ENCODE measurements around the gene RSPO1. TPM values are rescaled to one million over a fixed set of nuclear protein-coding genes. Genes with fewer than 3 reads are reported as not detected.

Gene RSPO1
- total and polyA plus RNA-seq, 4 donors, result 0.06 to 0.14 (median 0.08) TPM; not detected in 1

- H3K4me1 ChIP-seq (ENCODE audit: control insufficient read depth in 4 of 4, insufficient read depth in 4 of 4, low read length in 3 of 4), result peaks cover 0 to 3% (median 1%) of the 10 kb centered on the region in 4 donors
- no peak overlapping the region for H3K4me3 ChIP-seq (ENCODE audit: low read depth in 1 of 3, low read length in 3 of 3)
- H3K27me3 ChIP-seq (ENCODE audit: control insufficient read depth in 4 of 4, insufficient read depth in 4 of 4, low read length in 3 of 4), result no peaks in the 10 kb centered on the region
- H3K27ac ChIP-seq (ENCODE audit: low read depth in 1 of 2, low read length in 2 of 2), result no peak overlapping the region
- no peaks in the 10 kb centered on the region for H3K9me3 ChIP-seq (ENCODE audit: control insufficient read depth in 4 of 4, low read length in 3 of 4)
- H3K36me3 ChIP-seq (ENCODE audit: control insufficient read depth in 4 of 4, insufficient read depth in 3 of 4, low read depth in 1 of 4, low read length in 3 of 4), result no peaks in the 10 kb centered on the region
- TF ChIP-seq ZBTB33 (IDR thresholded peaks at IDR 0.05) (no peak), EGR1 (IDR thresholded peaks at IDR 0.05; ENCODE audit: low read depth in 2 of 2) (no peak), HNF4A (conservative IDR thresholded peaks at IDR 0.05) (no peak), NR2F2 (IDR thresholded peaks at IDR 0.05) (no peak), GABPA (IDR thresholded peaks at IDR 0.05 in 1 of 2, conservative IDR thresholded peaks at IDR 0.05 in 1 of 2) (no peak), YY1 (IDR thresholded peaks at IDR 0.05) (no peak), FOXA2 (IDR thresholded peaks at IDR 0.05) (no peak), FOXA1 (IDR thresholded peaks at IDR 0.05) (no peak), TAF1 (conservative IDR thresholded peaks at IDR 0.05) (no peak), ATF3 (IDR thresholded peaks at IDR 0.05) (no peak)
- TF ChIP-seq, protein P1, sequence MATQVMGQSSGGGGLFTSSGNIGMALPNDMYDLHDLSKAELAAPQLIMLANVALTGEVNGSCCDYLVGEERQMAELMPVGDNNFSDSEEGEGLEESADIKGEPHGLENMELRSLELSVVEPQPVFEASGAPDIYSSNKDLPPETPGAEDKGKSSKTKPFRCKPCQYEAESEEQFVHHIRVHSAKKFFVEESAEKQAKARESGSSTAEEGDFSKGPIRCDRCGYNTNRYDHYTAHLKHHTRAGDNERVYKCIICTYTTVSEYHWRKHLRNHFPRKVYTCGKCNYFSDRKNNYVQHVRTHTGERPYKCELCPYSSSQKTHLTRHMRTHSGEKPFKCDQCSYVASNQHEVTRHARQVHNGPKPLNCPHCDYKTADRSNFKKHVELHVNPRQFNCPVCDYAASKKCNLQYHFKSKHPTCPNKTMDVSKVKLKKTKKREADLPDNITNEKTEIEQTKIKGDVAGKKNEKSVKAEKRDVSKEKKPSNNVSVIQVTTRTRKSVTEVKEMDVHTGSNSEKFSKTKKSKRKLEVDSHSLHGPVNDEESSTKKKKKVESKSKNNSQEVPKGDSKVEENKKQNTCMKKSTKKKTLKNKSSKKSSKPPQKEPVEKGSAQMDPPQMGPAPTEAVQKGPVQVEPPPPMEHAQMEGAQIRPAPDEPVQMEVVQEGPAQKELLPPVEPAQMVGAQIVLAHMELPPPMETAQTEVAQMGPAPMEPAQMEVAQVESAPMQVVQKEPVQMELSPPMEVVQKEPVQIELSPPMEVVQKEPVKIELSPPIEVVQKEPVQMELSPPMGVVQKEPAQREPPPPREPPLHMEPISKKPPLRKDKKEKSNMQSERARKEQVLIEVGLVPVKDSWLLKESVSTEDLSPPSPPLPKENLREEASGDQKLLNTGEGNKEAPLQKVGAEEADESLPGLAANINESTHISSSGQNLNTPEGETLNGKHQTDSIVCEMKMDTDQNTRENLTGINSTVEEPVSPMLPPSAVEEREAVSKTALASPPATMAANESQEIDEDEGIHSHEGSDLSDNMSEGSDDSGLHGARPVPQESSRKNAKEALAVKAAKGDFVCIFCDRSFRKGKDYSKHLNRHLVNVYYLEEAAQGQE (IDR thresholded peaks at IDR 0.05), result no peak
- no peak for DNase-seq (ENCODE audit: low spot score)
- H3K9ac ChIP-seq (ENCODE audit: low read depth in 1 of 2, low read length in 2 of 2), result no peak overlapping the region
- 76% methylated on average over 12 of the region's 12 CpGs for WGBS
These were observed 29.5 kb downstream of the RSPO1 start for GRCh38 chr1:37605061-37605650.

- no peaks in the 10 kb centered on the region for H3K9me3 ChIP-seq (ENCODE audit: control insufficient read depth in 4 of 4, low read length in 3 of 4)
- peaks cover 0 to 3% (median 1%) of the 10 kb centered on the region in 4 donors for H3K4me1 ChIP-seq (ENCODE audit: control insufficient read depth in 4 of 4, insufficient read depth in 4 of 4, low read length in 3 of 4)
- H3K36me3 ChIP-seq (ENCODE audit: control insufficient read depth in 4 of 4, insufficient read depth in 3 of 4, low read depth in 1 of 4, low read length in 3 of 4), result no peaks in the 10 kb centered on the region
- H3K9ac ChIP-seq (ENCODE audit: low read depth in 1 of 2, low read length in 2 of 2), result no peak overlapping the region
- H3K27ac ChIP-seq (ENCODE audit: low read depth in 1 of 2, low read length in 2 of 2), result no peak overlapping the region
- 33% methylated on average over 8 of the region's 8 CpGs for WGBS
- no peaks in the 10 kb centered on the region for H3K27me3 ChIP-seq (ENCODE audit: control insufficient read depth in 4 of 4, insufficient read depth in 4 of 4, low read length in 3 of 4)
- H3K4me3 ChIP-seq (ENCODE audit: low read depth in 1 of 3, low read length in 3 of 3), result no peak overlapping the region
- no peak for DNase-seq (ENCODE audit: low spot score)
- TF ChIP-seq HNF4A (conservative IDR thresholded peaks at IDR 0.05), result no peak
- TF ChIP-seq, protein P1 (IDR thresholded peaks at IDR 0.05), result no peak
- TF ChIP-seq EGR1 (IDR thresholded peaks at IDR 0.05; ENCODE audit: low read depth in 2 of 2), result no peak
- no peak for TF ChIP-seq MAX (IDR thresholded peaks at IDR 0.05)
- no peak for TF ChIP-seq YY1 (IDR thresholded peaks at IDR 0.05)
- TF ChIP-seq RAD21 (IDR thresholded peaks at IDR 0.05), result peak; percentile 67 to 79
- TF ChIP-seq, protein P2, sequence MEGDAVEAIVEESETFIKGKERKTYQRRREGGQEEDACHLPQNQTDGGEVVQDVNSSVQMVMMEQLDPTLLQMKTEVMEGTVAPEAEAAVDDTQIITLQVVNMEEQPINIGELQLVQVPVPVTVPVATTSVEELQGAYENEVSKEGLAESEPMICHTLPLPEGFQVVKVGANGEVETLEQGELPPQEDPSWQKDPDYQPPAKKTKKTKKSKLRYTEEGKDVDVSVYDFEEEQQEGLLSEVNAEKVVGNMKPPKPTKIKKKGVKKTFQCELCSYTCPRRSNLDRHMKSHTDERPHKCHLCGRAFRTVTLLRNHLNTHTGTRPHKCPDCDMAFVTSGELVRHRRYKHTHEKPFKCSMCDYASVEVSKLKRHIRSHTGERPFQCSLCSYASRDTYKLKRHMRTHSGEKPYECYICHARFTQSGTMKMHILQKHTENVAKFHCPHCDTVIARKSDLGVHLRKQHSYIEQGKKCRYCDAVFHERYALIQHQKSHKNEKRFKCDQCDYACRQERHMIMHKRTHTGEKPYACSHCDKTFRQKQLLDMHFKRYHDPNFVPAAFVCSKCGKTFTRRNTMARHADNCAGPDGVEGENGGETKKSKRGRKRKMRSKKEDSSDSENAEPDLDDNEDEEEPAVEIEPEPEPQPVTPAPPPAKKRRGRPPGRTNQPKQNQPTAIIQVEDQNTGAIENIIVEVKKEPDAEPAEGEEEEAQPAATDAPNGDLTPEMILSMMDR (IDR thresholded peaks at IDR 0.05; ENCODE audit: low read depth, low read length, missing input control), result peak; percentile 61
- no peak for TF ChIP-seq ZBTB33 (IDR thresholded peaks at IDR 0.05)
- TF ChIP-seq NR2F2 (IDR thresholded peaks at IDR 0.05), result no peak
These were observed 31.7 kb downstream of the RSPO1 start for GRCh38 chr1:37602750-37603694.

Data from liver (tissue), 9 donors.